Measurements from ENCODE around the gene ERI3. TPM values are rescaled to one million over a fixed set of nuclear protein-coding genes. Genes with fewer than 3 reads are reported as not detected.

ERI3 gene
- total and polyA plus RNA-seq, 2 of the 13 experiments (the other 11 are each of a cell fraction or from before 2014, with no cell fraction given): 35.6 to 35.9 TPM

DNA sequence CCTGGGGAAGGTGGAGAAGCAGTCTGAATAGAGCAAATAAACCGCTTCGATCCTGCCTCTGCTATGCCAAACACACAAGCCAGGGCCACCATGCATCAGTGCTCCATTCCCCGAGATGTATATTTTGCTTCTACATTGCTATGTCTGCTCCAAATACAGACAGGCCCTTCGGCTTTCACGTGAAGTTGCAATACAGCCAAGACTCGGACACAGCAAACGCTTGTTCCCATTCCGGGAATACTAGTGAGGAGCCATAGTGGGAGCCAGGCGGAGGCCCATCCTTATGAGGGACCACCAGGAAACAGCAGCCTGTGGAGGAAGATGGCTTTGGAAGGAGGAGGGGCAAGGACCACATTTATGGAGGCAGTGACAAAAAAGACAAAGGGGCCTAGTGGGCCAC, 22.6 kb downstream of the ERI3 start:
- POLR2A ChIA-PET: no interaction called here
- no peak overlapping the region for H3K27ac ChIP-seq (ENCODE audit: extremely low read length, insufficient read depth, low read length)
- TF ChIP-seq ATF1 (CRISPR knock-in tag; IDR thresholded peaks at IDR 0.05) (no peak), ZNF484 (CRISPR knock-in tag; IDR thresholded peaks at IDR 0.05; ENCODE audit: borderline replicate concordance, low read depth) (no peak), ZNF253 (CRISPR knock-in tag; IDR thresholded peaks at IDR 0.05; ENCODE audit: borderline replicate concordance) (no peak), ZNF558 (CRISPR knock-in tag; IDR thresholded peaks at IDR 0.05; ENCODE audit: borderline replicate concordance) (no peak), ZSCAN21 (CRISPR knock-in tag; IDR thresholded peaks at IDR 0.05; ENCODE audit: borderline replicate concordance) (no peak), ZSCAN30 (CRISPR knock-in tag; IDR thresholded peaks at IDR 0.05) (no peak)
- TF ChIP-seq, protein P1, sequence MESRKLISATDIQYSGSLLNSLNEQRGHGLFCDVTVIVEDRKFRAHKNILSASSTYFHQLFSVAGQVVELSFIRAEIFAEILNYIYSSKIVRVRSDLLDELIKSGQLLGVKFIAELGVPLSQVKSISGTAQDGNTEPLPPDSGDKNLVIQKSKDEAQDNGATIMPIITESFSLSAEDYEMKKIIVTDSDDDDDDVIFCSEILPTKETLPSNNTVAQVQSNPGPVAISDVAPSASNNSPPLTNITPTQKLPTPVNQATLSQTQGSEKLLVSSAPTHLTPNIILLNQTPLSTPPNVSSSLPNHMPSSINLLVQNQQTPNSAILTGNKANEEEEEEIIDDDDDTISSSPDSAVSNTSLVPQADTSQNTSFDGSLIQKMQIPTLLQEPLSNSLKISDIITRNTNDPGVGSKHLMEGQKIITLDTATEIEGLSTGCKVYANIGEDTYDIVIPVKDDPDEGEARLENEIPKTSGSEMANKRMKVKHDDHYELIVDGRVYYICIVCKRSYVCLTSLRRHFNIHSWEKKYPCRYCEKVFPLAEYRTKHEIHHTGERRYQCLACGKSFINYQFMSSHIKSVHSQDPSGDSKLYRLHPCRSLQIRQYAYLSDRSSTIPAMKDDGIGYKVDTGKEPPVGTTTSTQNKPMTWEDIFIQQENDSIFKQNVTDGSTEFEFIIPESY (CRISPR knock-in tag; IDR thresholded peaks at IDR 0.05): no peak
- no peak overlapping the region for H3K4me2 ChIP-seq (ENCODE audit: low read depth, low read length)
- no peaks in the 10 kb centered on the region for H3K9me3 ChIP-seq (ENCODE audit: low read length)
- 98% methylated on average over 9 of the region's 9 CpGs for WGBS (ENCODE audit: low lambda C conversion rate)
- no peak overlapping the region for H3K4me3 ChIP-seq (replicated peaks in 1 of 3; ENCODE audit: insufficient read depth in 1 of 3, low read depth in 2 of 3, low read length in 3 of 3)
- CTCF ChIA-PET (ENCODE audit: low intra/inter-chr PET ratio, low total read pairs): no interaction called here
- H4K20me1 ChIP-seq (ENCODE audit: insufficient read depth, low read length): no peaks in the 10 kb centered on the region
- BruUV-seq (replicated peaks): no TSS peak
- intact Hi-C loops (cut with micrococcal nuclease; ENCODE audit: unreplicated experiment) (no loop called here), in situ Hi-C loops (cut with HindIII; ENCODE audit: extremely low pct_ligation_motif_present, low pct_unique_long_range_greater_than_20kb) (no loop called here)
- H2AFZ ChIP-seq (ENCODE audit: low read length): no peak overlapping the region
- peaks cover 12 to 35% of the 10 kb centered on the region in 2 experiments; a peak in 4 of 5 replicates for H3K36me3 ChIP-seq (replicated peaks in 1 of 2; ENCODE audit: control insufficient read depth in 1 of 2, insufficient read depth in 2 of 2, low read length in 2 of 2)
- ATAC-seq: no peak
- no peaks in the 10 kb centered on the region for H3K79me2 ChIP-seq (ENCODE audit: insufficient read depth, low read length)
- peaks cover 9% of the 10 kb centered on the region for H3K4me1 ChIP-seq (ENCODE audit: insufficient read depth, low read length)
- FAIRE-seq: no peak
- no peaks in the 10 kb centered on the region for H3K27me3 ChIP-seq (ENCODE audit: control insufficient read depth in 1 of 2, insufficient read depth in 2 of 2, low read length in 2 of 2)
- no peak for DNase-seq (ENCODE audit: low spot score)
- no peak overlapping the region for H3K9ac ChIP-seq (ENCODE audit: insufficient read depth, low read depth, low read length)

DNA sequence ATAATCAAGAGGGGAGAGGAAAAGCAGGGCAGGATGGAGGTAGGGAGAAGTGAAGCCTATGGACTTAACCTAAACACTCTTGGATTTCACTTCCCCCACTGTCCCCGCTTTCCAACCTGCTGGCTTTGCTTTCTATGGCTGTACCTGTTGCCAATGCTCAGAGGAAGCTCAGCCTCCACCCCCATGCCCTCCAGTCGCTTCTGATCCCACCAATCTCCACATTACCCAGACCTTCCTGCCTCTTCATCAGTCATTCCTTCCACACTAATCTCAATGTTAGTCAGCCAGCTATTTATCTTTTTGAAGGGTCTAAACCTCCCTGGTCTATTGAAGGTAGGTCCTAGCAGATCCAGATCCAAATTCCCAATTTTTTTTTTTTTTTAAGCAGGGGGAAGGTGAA, 24.1 kb downstream of the ERI3 start:
- intact Hi-C loops (cut with micrococcal nuclease; ENCODE audit: unreplicated experiment): no loop called here
- no peak overlapping the region for H3K9ac ChIP-seq (ENCODE audit: insufficient read depth, low read depth, low read length)
- H4K20me1 ChIP-seq (ENCODE audit: insufficient read depth, low read length): no peaks in the 10 kb centered on the region
- H3K27ac ChIP-seq (ENCODE audit: extremely low read length, insufficient read depth, low read length): no peak overlapping the region
- no peak overlapping the region for H2AFZ ChIP-seq (ENCODE audit: low read length)
- peaks cover 10 to 26% of the 10 kb centered on the region in 2 experiments; a peak in 4 of 5 replicates for H3K36me3 ChIP-seq (replicated peaks in 1 of 2; ENCODE audit: control insufficient read depth in 1 of 2, insufficient read depth in 2 of 2, low read length in 2 of 2)
- POLR2A ChIA-PET: no interaction called here
- BruUV-seq (replicated peaks): no TSS peak
- peaks cover 12% of the 10 kb centered on the region for H3K4me1 ChIP-seq (ENCODE audit: insufficient read depth, low read length)
- H3K4me2 ChIP-seq (ENCODE audit: low read depth, low read length): no peak overlapping the region
- no peak overlapping the region for H3K4me3 ChIP-seq (replicated peaks in 1 of 3; ENCODE audit: insufficient read depth in 1 of 3, low read depth in 2 of 3, low read length in 3 of 3)
- H3K9me3 ChIP-seq (ENCODE audit: low read length): no peaks in the 10 kb centered on the region
- WGBS (ENCODE audit: low lambda C conversion rate): 96% methylated on average over 2 of the region's 2 CpGs
- no peaks in the 10 kb centered on the region for H3K79me2 ChIP-seq (ENCODE audit: insufficient read depth, low read length)
- H3K27me3 ChIP-seq (ENCODE audit: control insufficient read depth in 1 of 2, insufficient read depth in 2 of 2, low read length in 2 of 2): no peaks in the 10 kb centered on the region
- no peak for ATAC-seq
- no peak for FAIRE-seq
- in situ Hi-C loops (cut with HindIII; ENCODE audit: extremely low pct_ligation_motif_present, low pct_unique_long_range_greater_than_20kb): no loop called here
- DNase-seq (ENCODE audit: low spot score): no peak
- CTCF ChIA-PET (ENCODE audit: low intra/inter-chr PET ratio, low total read pairs): no interaction called here
- TF ChIP-seq ZNF530 (CRISPR knock-in tag; IDR thresholded peaks at IDR 0.05; ENCODE audit: low read depth): no peak
- TF ChIP-seq, protein P2, sequence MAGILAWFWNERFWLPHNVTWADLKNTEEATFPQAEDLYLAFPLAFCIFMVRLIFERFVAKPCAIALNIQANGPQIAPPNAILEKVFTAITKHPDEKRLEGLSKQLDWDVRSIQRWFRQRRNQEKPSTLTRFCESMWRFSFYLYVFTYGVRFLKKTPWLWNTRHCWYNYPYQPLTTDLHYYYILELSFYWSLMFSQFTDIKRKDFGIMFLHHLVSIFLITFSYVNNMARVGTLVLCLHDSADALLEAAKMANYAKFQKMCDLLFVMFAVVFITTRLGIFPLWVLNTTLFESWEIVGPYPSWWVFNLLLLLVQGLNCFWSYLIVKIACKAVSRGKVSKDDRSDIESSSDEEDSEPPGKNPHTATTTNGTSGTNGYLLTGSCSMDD (CRISPR knock-in tag; IDR thresholded peaks at IDR 0.05): no peak
- TF ChIP-seq, protein P3, sequence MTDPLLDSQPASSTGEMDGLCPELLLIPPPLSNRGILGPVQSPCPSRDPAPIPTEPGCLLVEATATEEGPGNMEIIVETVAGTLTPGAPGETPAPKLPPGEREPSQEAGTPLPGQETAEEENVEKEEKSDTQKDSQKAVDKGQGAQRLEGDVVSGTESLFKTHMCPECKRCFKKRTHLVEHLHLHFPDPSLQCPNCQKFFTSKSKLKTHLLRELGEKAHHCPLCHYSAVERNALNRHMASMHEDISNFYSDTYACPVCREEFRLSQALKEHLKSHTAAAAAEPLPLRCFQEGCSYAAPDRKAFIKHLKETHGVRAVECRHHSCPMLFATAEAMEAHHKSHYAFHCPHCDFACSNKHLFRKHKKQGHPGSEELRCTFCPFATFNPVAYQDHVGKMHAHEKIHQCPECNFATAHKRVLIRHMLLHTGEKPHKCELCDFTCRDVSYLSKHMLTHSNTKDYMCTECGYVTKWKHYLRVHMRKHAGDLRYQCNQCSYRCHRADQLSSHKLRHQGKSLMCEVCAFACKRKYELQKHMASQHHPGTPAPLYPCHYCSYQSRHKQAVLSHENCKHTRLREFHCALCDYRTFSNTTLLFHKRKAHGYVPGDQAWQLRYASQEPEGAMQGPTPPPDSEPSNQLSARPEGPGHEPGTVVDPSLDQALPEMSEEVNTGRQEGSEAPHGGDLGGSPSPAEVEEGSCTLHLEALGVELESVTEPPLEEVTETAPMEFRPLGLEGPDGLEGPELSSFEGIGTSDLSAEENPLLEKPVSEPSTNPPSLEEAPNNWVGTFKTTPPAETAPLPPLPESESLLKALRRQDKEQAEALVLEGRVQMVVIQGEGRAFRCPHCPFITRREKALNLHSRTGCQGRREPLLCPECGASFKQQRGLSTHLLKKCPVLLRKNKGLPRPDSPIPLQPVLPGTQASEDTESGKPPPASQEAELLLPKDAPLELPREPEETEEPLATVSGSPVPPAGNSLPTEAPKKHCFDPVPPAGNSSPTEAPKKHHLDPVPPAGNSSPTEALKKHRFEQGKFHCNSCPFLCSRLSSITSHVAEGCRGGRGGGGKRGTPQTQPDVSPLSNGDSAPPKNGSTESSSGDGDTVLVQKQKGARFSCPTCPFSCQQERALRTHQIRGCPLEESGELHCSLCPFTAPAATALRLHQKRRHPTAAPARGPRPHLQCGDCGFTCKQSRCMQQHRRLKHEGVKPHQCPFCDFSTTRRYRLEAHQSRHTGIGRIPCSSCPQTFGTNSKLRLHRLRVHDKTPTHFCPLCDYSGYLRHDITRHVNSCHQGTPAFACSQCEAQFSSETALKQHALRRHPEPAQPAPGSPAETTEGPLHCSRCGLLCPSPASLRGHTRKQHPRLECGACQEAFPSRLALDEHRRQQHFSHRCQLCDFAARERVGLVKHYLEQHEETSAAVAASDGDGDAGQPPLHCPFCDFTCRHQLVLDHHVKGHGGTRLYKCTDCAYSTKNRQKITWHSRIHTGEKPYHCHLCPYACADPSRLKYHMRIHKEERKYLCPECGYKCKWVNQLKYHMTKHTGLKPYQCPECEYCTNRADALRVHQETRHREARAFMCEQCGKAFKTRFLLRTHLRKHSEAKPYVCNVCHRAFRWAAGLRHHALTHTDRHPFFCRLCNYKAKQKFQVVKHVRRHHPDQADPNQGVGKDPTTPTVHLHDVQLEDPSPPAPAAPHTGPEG (CRISPR knock-in tag; IDR thresholded peaks at IDR 0.05): no peak
- TF ChIP-seq ZNF879 (CRISPR knock-in tag; IDR thresholded peaks at IDR 0.05): no peak
